Tibial artery (tissue), 4 donors: ENCODE results near the gene CYSRT1.
A peak's percentile ranks its signal among the peaks of the same experiment; 100 is the strongest.

Experiments used
- DNase-seq, 2 donors: peaks; one replicate each; pipeline ENCODE4 v3.0.0-alpha.2; 2019
- H3K27ac ChIP-seq, 2 donors: fragments of 200-600 bp; sonication (generic) in 1 of 2; 1 replicate in 1 of 2; 2 replicates in 1 of 2; pipeline ENCODE4 v1.5.1; 2018 to 2019; ENCODE audit warnings: mild to moderate bottlenecking in 1 of 2
- H3K27me3 ChIP-seq, 2 donors: fragments of 200-600 bp; sonication (generic) in 1 of 2; one replicate each; pipeline versions ENCODE4 v1.5.1 to v1.6.0; 2016 to 2019
- H3K36me3 ChIP-seq, 3 donors: fragments of 200-600 bp; sonication (generic) in 2 of 3; one replicate each; pipeline ENCODE4 v1.5.1; 2016 to 2019; ENCODE audit warnings: mild to moderate bottlenecking in 2 of 3
- H3K4me1 ChIP-seq, 4 donors: fragments of 200-600 bp; sonication (generic) in 2 of 4; 1 replicate in 3 of 4; 2 replicates in 1 of 4; pipeline ENCODE4 v1.5.1; 2016 to 2019
- H3K4me3 ChIP-seq, 2 donors: fragments of 200-600 bp; sonication (generic) in 1 of 2; 1 replicate in 1 of 2; 2 replicates in 1 of 2; pipeline ENCODE4 v1.5.1; 2018 to 2019; ENCODE audit warnings: mild to moderate bottlenecking in 2 of 2
- H3K9me3 ChIP-seq, 3 donors: fragments of 200-600 bp; sonication (generic) in 1 of 3; one replicate each; pipeline ENCODE4 v1.5.1; 2016 to 2019
- CTCF ChIP-seq, 2 experiments: fragments of 200-600 bp in 1 of 2; fragments of 450-650 bp in 1 of 2; IDR thresholded peaks; one replicate each; pipeline ENCODE4 v1.5.1; 2017 to 2019; ENCODE audit warnings: antibody characterized with exemption in 2 of 2, mild to moderate bottlenecking in 1 of 2, moderate library complexity in 1 of 2
- intact Hi-C: fragments of 100-400 bp; cut with DNase I; formaldehyde crosslinking; loops from one replicate; pipeline ENCODE4 v1.15.0; 2023; ENCODE audit warnings: low total_unique reads

The CYSRT1 gene

GRCh38 chr9:137194909-137195308, 30.1 kb upstream of the CYSRT1 start:
- H3K9me3 ChIP-seq, result no peaks in the 10 kb centered on the region
- no peak for TF ChIP-seq CTCF (IDR thresholded peaks at IDR 0.05)
- H3K27ac ChIP-seq, result no peak overlapping the region
- intact Hi-C loops, result no loop called here
- H3K4me3 ChIP-seq, result no peak overlapping the region
- no peak for DNase-seq
- H3K4me1 ChIP-seq, result peaks cover 7 to 66% (median 31%) of the 10 kb centered on the region in 4 donors
- peaks cover 6 to 27% (median 20%) of the 10 kb centered on the region in 3 donors for H3K36me3 ChIP-seq
- no peaks in the 10 kb centered on the region for H3K27me3 ChIP-seq

GRCh38 chr9:137195525-137196220, 29.3 kb upstream of the CYSRT1 start:
- TF ChIP-seq CTCF (IDR thresholded peaks at IDR 0.05), result no peak
- peaks cover 4 to 58% (median 24%) of the 10 kb centered on the region in 4 donors for H3K4me1 ChIP-seq
- H3K27ac ChIP-seq, result no peak overlapping the region
- no peaks in the 10 kb centered on the region for H3K27me3 ChIP-seq
- intact Hi-C loops, result no loop called here
- DNase-seq, result no peak
- H3K4me3 ChIP-seq, result no peak overlapping the region
- no peaks in the 10 kb centered on the region for H3K9me3 ChIP-seq
- H3K36me3 ChIP-seq, result peaks cover under 1 to 19% (median 12%) of the 10 kb centered on the region in 3 donors

- no peak for DNase-seq
- H3K4me1 ChIP-seq, result peaks cover 4 to 78% (median 38%) of the 10 kb centered on the region in 4 donors
- TF ChIP-seq CTCF (IDR thresholded peaks at IDR 0.05), result no peak
- H3K27ac ChIP-seq, result no peak overlapping the region
- intact Hi-C loops, result no loop called here
- no peaks in the 10 kb centered on the region for H3K36me3 ChIP-seq
- no peaks in the 10 kb centered on the region for H3K9me3 ChIP-seq
- no peak overlapping the region for H3K4me3 ChIP-seq
- H3K27me3 ChIP-seq, result no peaks in the 10 kb centered on the region
Observed at GRCh38 chr9:137198051-137198901, 26.7 kb upstream of the CYSRT1 start.

GRCh38 chr9:137198902-137199283, 26.1 kb upstream of the CYSRT1 start:
- peak overlapping the region in 1 of 2 donors; percentile 62 for H3K4me3 ChIP-seq
- H3K27ac ChIP-seq, result no peak overlapping the region
- no peaks in the 10 kb centered on the region for H3K9me3 ChIP-seq
- H3K4me1 ChIP-seq, result peaks cover 4 to 82% (median 42%) of the 10 kb centered on the region in 4 donors
- H3K27me3 ChIP-seq, result no peaks in the 10 kb centered on the region
- no peak for DNase-seq
- no peaks in the 10 kb centered on the region for H3K36me3 ChIP-seq
- TF ChIP-seq CTCF (IDR thresholded peaks at IDR 0.05), result no peak
- intact Hi-C loops, result no loop called here

GRCh38 chr9:137199411-137200121, 25.4 kb upstream of the CYSRT1 start:
- Histone ChIP-seq H3K4me1 (peaks cover 4 to 82% (median 49%) of the 10 kb centered on the region in 4 donors), H3K4me3 (peak overlapping the region; percentile 57 to 62), H3K27me3 (no peaks in the 10 kb centered on the region), H3K9me3 (no peaks in the 10 kb centered on the region), H3K27ac (peak overlapping the region; percentile 51 to 60), H3K36me3 (no peaks in the 10 kb centered on the region)
- intact Hi-C loops, result no loop called here
- DNase-seq, result no peak
- TF ChIP-seq CTCF (IDR thresholded peaks at IDR 0.05), result no peak
